H1 (cell line): Measurements from ENCODE around the gene FAM47C.
"Not testable (repeated sequence)": the region's sequence is repeated elsewhere in the genome, so short reads cannot be mapped to it uniquely, and the experiment has no call there.

Experiments used
- BRCA1 ChIP-seq: IDR thresholded peaks from 2 replicates; pipeline ENCODE4 v1.6.1; 2012; ENCODE audit warnings: low read depth, low read length, improper control_type of control experiment
- CEBPB ChIP-seq: IDR thresholded peaks from 2 replicates; pipeline ENCODE4 v1.6.1; 2012; ENCODE audit warnings: low read depth, low read length
- CREB1 ChIP-seq: IDR thresholded peaks from 2 replicates; pipeline ENCODE4 v1.6.1; 2012; ENCODE audit warnings: inconsistent platforms
- EP300 ChIP-seq, 2 experiments: IDR thresholded peaks; 1 replicate in 1 of 2; 2 replicates in 1 of 2; pipeline ENCODE4 v1.6.1; 2011 to 2012; ENCODE audit warnings: low read depth in 2 of 2, low read length in 2 of 2, mild to moderate bottlenecking in 2 of 2, borderline replicate concordance in 1 of 2, inconsistent platforms in 1 of 2, moderate library complexity in 1 of 2
- EZH2 ChIP-seq: fragments of 200-600 bp; sonication (generic); IDR thresholded peaks from 2 replicates; pipeline ENCODE4 v1.7.1; 2012; ENCODE audit warnings: low read depth, mild to moderate bottlenecking, moderate library complexity, low read length, inconsistent platforms; ENCODE audit not compliant: severe bottlenecking
- JUND ChIP-seq: IDR thresholded peaks from 2 replicates; pipeline ENCODE4 v1.6.1; 2011; ENCODE audit warnings: mild to moderate bottlenecking, improper control_type of control experiment, low read length
- NRF1 ChIP-seq: IDR thresholded peaks from 2 replicates; pipeline ENCODE4 v1.6.1; 2011; ENCODE audit warnings: mild to moderate bottlenecking, low read depth, low read length, improper control_type of control experiment
- POLR2A ChIP-seq, 2 experiments: IDR thresholded peaks; 1 replicate in 1 of 2; 2 replicates in 1 of 2; pipeline ENCODE4 v1.6.1; 2011; ENCODE audit warnings: low read depth in 2 of 2, low read length in 2 of 2, mild to moderate bottlenecking in 2 of 2; ENCODE audit errors: control extremely low read depth in 1 of 2
- RBBP5 ChIP-seq: IDR thresholded peaks from 2 replicates; pipeline ENCODE4 v1.7.1; 2012; ENCODE audit warnings: low read depth, mild to moderate bottlenecking, inconsistent platforms, low read length, moderate library complexity, borderline replicate concordance
- SP1 ChIP-seq: IDR thresholded peaks from 2 replicates; pipeline ENCODE4 v1.6.1; 2011; ENCODE audit warnings: low read depth, low read length
- TAF7 ChIP-seq: optimal IDR thresholded peaks from 2 replicates; pipeline ENCODE3; 2011; ENCODE audit warnings: low read depth, mild to moderate bottlenecking, inconsistent platforms, low read length, moderate library complexity, borderline replicate concordance
- TF ChIP-seq, protein P1 (sequence below), 3 experiments: IDR thresholded peaks; 1 replicate in 2 of 3; 2 replicates in 1 of 3; pipeline versions ENCODE4 v1.5.1 to v1.6.1; 2011; ENCODE audit warnings: low read length in 3 of 3, mild to moderate bottlenecking in 3 of 3, inconsistent platforms in 2 of 3, low read depth in 1 of 3, moderate library complexity in 1 of 3; ENCODE audit not compliant: insufficient read depth in 1 of 3; ENCODE audit errors: control extremely low read depth in 1 of 3
- TF ChIP-seq, protein P2 (sequence below): IDR thresholded peaks from 2 replicates; pipeline ENCODE4 v1.6.1; 2011; ENCODE audit warnings: low read depth, mild to moderate bottlenecking, low read length; ENCODE audit not compliant: insufficient read depth

DNA sequence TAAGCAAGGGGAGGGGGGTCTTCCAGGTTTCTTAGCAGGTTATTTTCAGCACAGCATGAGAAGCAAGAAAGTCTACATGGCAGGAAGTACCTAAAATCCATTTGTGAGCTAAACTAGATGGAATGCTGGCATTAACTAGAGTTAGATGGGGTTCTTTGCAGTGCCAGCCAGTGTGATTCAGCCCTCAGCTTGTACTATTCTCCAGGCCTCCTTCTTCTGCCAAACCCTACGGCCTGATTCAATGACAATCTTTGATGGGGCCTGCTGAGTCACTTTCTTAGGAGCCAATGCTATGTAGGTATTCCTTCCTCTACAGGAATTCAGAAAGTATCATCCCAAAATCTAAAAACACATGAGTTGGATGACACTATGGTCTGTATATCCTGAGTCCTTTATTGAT, 26.1 kb downstream of the FAM47C start:
- TF ChIP-seq, protein P1, sequence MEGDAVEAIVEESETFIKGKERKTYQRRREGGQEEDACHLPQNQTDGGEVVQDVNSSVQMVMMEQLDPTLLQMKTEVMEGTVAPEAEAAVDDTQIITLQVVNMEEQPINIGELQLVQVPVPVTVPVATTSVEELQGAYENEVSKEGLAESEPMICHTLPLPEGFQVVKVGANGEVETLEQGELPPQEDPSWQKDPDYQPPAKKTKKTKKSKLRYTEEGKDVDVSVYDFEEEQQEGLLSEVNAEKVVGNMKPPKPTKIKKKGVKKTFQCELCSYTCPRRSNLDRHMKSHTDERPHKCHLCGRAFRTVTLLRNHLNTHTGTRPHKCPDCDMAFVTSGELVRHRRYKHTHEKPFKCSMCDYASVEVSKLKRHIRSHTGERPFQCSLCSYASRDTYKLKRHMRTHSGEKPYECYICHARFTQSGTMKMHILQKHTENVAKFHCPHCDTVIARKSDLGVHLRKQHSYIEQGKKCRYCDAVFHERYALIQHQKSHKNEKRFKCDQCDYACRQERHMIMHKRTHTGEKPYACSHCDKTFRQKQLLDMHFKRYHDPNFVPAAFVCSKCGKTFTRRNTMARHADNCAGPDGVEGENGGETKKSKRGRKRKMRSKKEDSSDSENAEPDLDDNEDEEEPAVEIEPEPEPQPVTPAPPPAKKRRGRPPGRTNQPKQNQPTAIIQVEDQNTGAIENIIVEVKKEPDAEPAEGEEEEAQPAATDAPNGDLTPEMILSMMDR (IDR thresholded peaks at IDR 0.05; ENCODE audit: control extremely low read depth in 1 of 3, insufficient read depth in 1 of 3, low read depth in 1 of 3, low read length in 3 of 3): not testable (repeated sequence)
- not testable (repeated sequence) for TF ChIP-seq NRF1; TAF7; EZH2; POLR2A (IDR thresholded peaks at IDR 0.05; ENCODE audit: control extremely low read depth in 1 of 2, low read depth in 2 of 2, low read length in 2 of 2); SP1; JUND; CEBPB; BRCA1; RBBP5; CREB1; EP300 (IDR thresholded peaks at IDR 0.05; ENCODE audit: borderline replicate concordance in 1 of 2, low read depth in 2 of 2, low read length in 2 of 2)
- TF ChIP-seq, protein P2, sequence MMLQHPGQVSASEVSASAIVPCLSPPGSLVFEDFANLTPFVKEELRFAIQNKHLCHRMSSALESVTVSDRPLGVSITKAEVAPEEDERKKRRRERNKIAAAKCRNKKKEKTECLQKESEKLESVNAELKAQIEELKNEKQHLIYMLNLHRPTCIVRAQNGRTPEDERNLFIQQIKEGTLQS: not testable (repeated sequence)
